ENCODE measurements around the gene TMEM169.

Gene TMEM169

GRCh38 chr2:216086207-216086893, 4.6 kb downstream of the TMEM169 start:
- H3K27me3 ChIP-seq (replicated peaks in 2 of 5; ENCODE audit: control insufficient read depth in 4 of 5, insufficient read depth in 5 of 5, low read length in 4 of 5): no peaks in the 10 kb centered on the region
- no peaks in the 10 kb centered on the region for H3K9me3 ChIP-seq (ENCODE audit: control extremely low read depth in 1 of 5, control insufficient read depth in 4 of 5, insufficient read depth in 2 of 5, low read depth in 1 of 5, low read length in 4 of 5)
- no CpG with 5 or more reads among the region's 2 CpGs for whole genome bisulfite sequencing (ENCODE audit: insufficient coverage)
- no peak for DNase-seq
- H3K27ac ChIP-seq (ENCODE audit: insufficient read depth in 1 of 2, low read depth in 1 of 2, low read length in 2 of 2, poor library complexity in 1 of 2, severe bottlenecking in 2 of 2): no peak overlapping the region
- H3K4me1 ChIP-seq (ENCODE audit: control extremely low read depth in 1 of 4, control insufficient read depth in 4 of 4, insufficient read depth in 4 of 4, low read length in 3 of 4): peaks cover 7 to 15% (median 11%) of the 10 kb centered on the region in 4 experiments
- H3K4me3 ChIP-seq (ENCODE audit: control insufficient read depth in 1 of 7, extremely low read depth in 1 of 7, insufficient read depth in 4 of 7, low read depth in 2 of 7, low read length in 6 of 7): no peak overlapping the region
- ChIA-PET POLR2A (no interaction called here), CTCF (no interaction called here)
- no peaks in the 10 kb centered on the region for H3K36me3 ChIP-seq (ENCODE audit: control insufficient read depth in 4 of 4, insufficient read depth in 4 of 4, low read length in 3 of 4)

GRCh38 chr2:216090369-216090786, 8.7 kb downstream of the TMEM169 start:
- Histone ChIP-seq H3K27me3 (replicated peaks in 2 of 5; ENCODE audit: control insufficient read depth in 4 of 5, insufficient read depth in 5 of 5, low read length in 4 of 5) (no peaks in the 10 kb centered on the region), H3K4me3 (ENCODE audit: control insufficient read depth in 1 of 7, extremely low read depth in 1 of 7, insufficient read depth in 4 of 7, low read depth in 2 of 7, low read length in 6 of 7) (no peak overlapping the region), H3K36me3 (ENCODE audit: control insufficient read depth in 4 of 4, insufficient read depth in 4 of 4, low read length in 3 of 4) (no peaks in the 10 kb centered on the region), H3K4me1 (ENCODE audit: control extremely low read depth in 1 of 4, control insufficient read depth in 4 of 4, insufficient read depth in 4 of 4, low read length in 3 of 4) (no peaks in the 10 kb centered on the region), H3K9me3 (ENCODE audit: control extremely low read depth in 1 of 5, control insufficient read depth in 4 of 5, insufficient read depth in 2 of 5, low read depth in 1 of 5, low read length in 4 of 5) (no peaks in the 10 kb centered on the region), H3K27ac (ENCODE audit: insufficient read depth in 1 of 2, low read depth in 1 of 2, low read length in 2 of 2, poor library complexity in 1 of 2, severe bottlenecking in 2 of 2) (no peak overlapping the region)
- WGBS (ENCODE audit: insufficient coverage): no CpG with 5 or more reads among the region's 1 CpG
- POLR2A ChIA-PET: no interaction called here
- CTCF ChIA-PET: interaction anchor here (1.3 kb wide), 1 partner anchor 67 kb away, joined by 3 read pairs; no protein-coding TSS in a partner anchor
- DNase-seq: no peak

GRCh38 chr2:216092646-216093045, 10.9 kb downstream of the TMEM169 start:
- DNase-seq: no peak
- WGBS (ENCODE audit: insufficient coverage): 100% methylated on average over 1 of the region's 2 CpGs
- Histone ChIP-seq H3K9me3 (ENCODE audit: control extremely low read depth in 1 of 5, control insufficient read depth in 4 of 5, insufficient read depth in 2 of 5, low read depth in 1 of 5, low read length in 4 of 5) (no peaks in the 10 kb centered on the region), H3K36me3 (ENCODE audit: control insufficient read depth in 4 of 4, insufficient read depth in 4 of 4, low read length in 3 of 4) (no peaks in the 10 kb centered on the region), H3K27me3 (replicated peaks in 2 of 5; ENCODE audit: control insufficient read depth in 4 of 5, insufficient read depth in 5 of 5, low read length in 4 of 5) (no peaks in the 10 kb centered on the region), H3K4me1 (ENCODE audit: control extremely low read depth in 1 of 4, control insufficient read depth in 4 of 4, insufficient read depth in 4 of 4, low read length in 3 of 4) (no peaks in the 10 kb centered on the region), H3K27ac (ENCODE audit: insufficient read depth in 1 of 2, low read depth in 1 of 2, low read length in 2 of 2, poor library complexity in 1 of 2, severe bottlenecking in 2 of 2) (no peak overlapping the region), H3K4me3 (ENCODE audit: control insufficient read depth in 1 of 7, extremely low read depth in 1 of 7, insufficient read depth in 4 of 7, low read depth in 2 of 7, low read length in 6 of 7) (no peak overlapping the region)
- CTCF ChIA-PET: interaction anchor here (0.8 to 1.4 kb wide), 4 partner anchors 9 to 17 kb away, joined by 3 to 4 read pairs (median 3); no protein-coding TSS in a partner anchor
- POLR2A ChIA-PET: no interaction called here

GRCh38 chr2:216094701-216095100, 13.0 kb downstream of the TMEM169 start:
- DNase-seq: no peak
- Histone ChIP-seq H3K9me3 (ENCODE audit: control extremely low read depth in 1 of 5, control insufficient read depth in 4 of 5, insufficient read depth in 2 of 5, low read depth in 1 of 5, low read length in 4 of 5) (peaks cover 0 to 1% (median 0%) of the 10 kb centered on the region in 5 experiments), H3K36me3 (ENCODE audit: control insufficient read depth in 4 of 4, insufficient read depth in 4 of 4, low read length in 3 of 4) (no peaks in the 10 kb centered on the region), H3K4me1 (ENCODE audit: control extremely low read depth in 1 of 4, control insufficient read depth in 4 of 4, insufficient read depth in 4 of 4, low read length in 3 of 4) (no peaks in the 10 kb centered on the region), H3K27me3 (replicated peaks in 2 of 5; ENCODE audit: control insufficient read depth in 4 of 5, insufficient read depth in 5 of 5, low read length in 4 of 5) (no peaks in the 10 kb centered on the region), H3K4me3 (ENCODE audit: control insufficient read depth in 1 of 7, extremely low read depth in 1 of 7, insufficient read depth in 4 of 7, low read depth in 2 of 7, low read length in 6 of 7) (no peak overlapping the region), H3K27ac (ENCODE audit: insufficient read depth in 1 of 2, low read depth in 1 of 2, low read length in 2 of 2, poor library complexity in 1 of 2, severe bottlenecking in 2 of 2) (no peak overlapping the region)
- CTCF ChIA-PET: interaction anchor here (0.6 kb wide), 1 partner anchor 31 kb away, joined by 3 read pairs; no protein-coding TSS in a partner anchor
- POLR2A ChIA-PET: no interaction called here
- 83% methylated on average over 2 of the region's 3 CpGs for WGBS (ENCODE audit: insufficient coverage)

GRCh38 chr2:216098421-216099334, 17.0 kb downstream of the TMEM169 start:
- Histone ChIP-seq H3K27me3 (replicated peaks in 2 of 5; ENCODE audit: control insufficient read depth in 4 of 5, insufficient read depth in 5 of 5, low read length in 4 of 5) (no peaks in the 10 kb centered on the region), H3K4me3 (ENCODE audit: control insufficient read depth in 1 of 7, extremely low read depth in 1 of 7, insufficient read depth in 4 of 7, low read depth in 2 of 7, low read length in 6 of 7) (no peak overlapping the region), H3K4me1 (ENCODE audit: control extremely low read depth in 1 of 4, control insufficient read depth in 4 of 4, insufficient read depth in 4 of 4, low read length in 3 of 4) (no peaks in the 10 kb centered on the region), H3K27ac (ENCODE audit: insufficient read depth in 1 of 2, low read depth in 1 of 2, low read length in 2 of 2, poor library complexity in 1 of 2, severe bottlenecking in 2 of 2) (no peak overlapping the region), H3K9me3 (ENCODE audit: control extremely low read depth in 1 of 5, control insufficient read depth in 4 of 5, insufficient read depth in 2 of 5, low read depth in 1 of 5, low read length in 4 of 5) (peaks cover 0 to 4% (median 0%) of the 10 kb centered on the region in 5 experiments), H3K36me3 (ENCODE audit: control insufficient read depth in 4 of 4, insufficient read depth in 4 of 4, low read length in 3 of 4) (no peaks in the 10 kb centered on the region)
- ChIA-PET CTCF (interaction anchor here (1.4 kb wide), 1 partner anchor 17 kb away, joined by 3 read pairs; the partner anchor contains the start of genes PECR and TMEM169), POLR2A (no interaction called here)
- DNase-seq: no peak
- 99% methylated on average over 6 of the region's 9 CpGs for WGBS (ENCODE audit: insufficient coverage)

GRCh38 chr2:216101109-216101508, 19.4 kb downstream of the TMEM169 start:
- H3K36me3 ChIP-seq (ENCODE audit: control insufficient read depth in 4 of 4, insufficient read depth in 4 of 4, low read length in 3 of 4): no peaks in the 10 kb centered on the region
- WGBS (ENCODE audit: insufficient coverage): 97% methylated on average over 4 of the region's 4 CpGs
- no peaks in the 10 kb centered on the region for H3K27me3 ChIP-seq (replicated peaks in 2 of 5; ENCODE audit: control insufficient read depth in 4 of 5, insufficient read depth in 5 of 5, low read length in 4 of 5)
- ChIA-PET CTCF (interaction anchor here (1.1 kb wide), 1 partner anchor 9 kb away, joined by 3 read pairs; no protein-coding TSS in a partner anchor), POLR2A (no interaction called here)
- H3K9me3 ChIP-seq (ENCODE audit: control extremely low read depth in 1 of 5, control insufficient read depth in 4 of 5, insufficient read depth in 2 of 5, low read depth in 1 of 5, low read length in 4 of 5): peaks cover 0 to 4% (median 0%) of the 10 kb centered on the region in 5 experiments
- H3K4me3 ChIP-seq (ENCODE audit: control insufficient read depth in 1 of 7, extremely low read depth in 1 of 7, insufficient read depth in 4 of 7, low read depth in 2 of 7, low read length in 6 of 7): no peak overlapping the region
- H3K27ac ChIP-seq (ENCODE audit: insufficient read depth in 1 of 2, low read depth in 1 of 2, low read length in 2 of 2, poor library complexity in 1 of 2, severe bottlenecking in 2 of 2): no peak overlapping the region
- DNase-seq: no peak
- no peaks in the 10 kb centered on the region for H3K4me1 ChIP-seq (ENCODE audit: control extremely low read depth in 1 of 4, control insufficient read depth in 4 of 4, insufficient read depth in 4 of 4, low read length in 3 of 4)
